Subcutaneous adipose tissue (tissue), 4 donors: ENCODE results near the gene STAC3. TPM values are rescaled to one million over a fixed set of nuclear protein-coding genes. Genes with fewer than 3 reads are reported as not detected.

ENCODE experiments used
- total RNA-seq, 4 donors: library from RNA; depleted of rRNA; stranded (reverse); fragments of >200 nt; gene quantifications; one replicate each; pipeline ENCODE4 v1.1.0, GENCODE V29; 2016
- TF ChIP-seq, protein P1 (sequence below): fragments of 450-650 bp; IDR thresholded peaks from one replicate; pipeline ENCODE4 v1.5.1; 2016; ENCODE audit warnings: low read depth, mild to moderate bottlenecking, control low read depth, antibody characterized with exemption, moderate library complexity

The STAC3 gene
- 1 to 10 TPM; 2.2 to 7.8 (median 3.7) TPM for total RNA-seq

DNA sequence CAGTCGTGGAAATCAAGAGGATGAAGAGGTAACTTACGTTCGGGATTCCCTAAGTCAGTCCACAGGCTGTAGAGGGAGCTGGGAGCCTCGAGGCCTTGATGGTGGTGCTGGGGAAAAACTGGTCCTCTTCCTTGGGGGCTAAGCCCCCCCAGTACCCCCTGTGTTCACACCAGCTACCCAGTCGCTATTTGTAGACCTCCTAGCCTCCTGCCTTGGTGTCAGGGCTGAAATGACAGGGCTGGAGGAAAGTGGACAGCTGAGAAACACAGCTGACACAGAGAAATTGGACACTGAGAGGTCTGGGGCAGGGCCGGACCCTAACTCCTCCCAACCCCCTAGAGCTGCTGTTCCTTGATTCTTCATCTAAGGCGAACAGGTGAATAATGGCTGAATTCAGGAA lies at the start of gene STAC3:
STAC3 (minus strand) TSS at position 232 of the 400 bp plus-strand sequence. CDS start 1,551 bp downstream, outside the sequence.
- TF ChIP-seq, protein P1, sequence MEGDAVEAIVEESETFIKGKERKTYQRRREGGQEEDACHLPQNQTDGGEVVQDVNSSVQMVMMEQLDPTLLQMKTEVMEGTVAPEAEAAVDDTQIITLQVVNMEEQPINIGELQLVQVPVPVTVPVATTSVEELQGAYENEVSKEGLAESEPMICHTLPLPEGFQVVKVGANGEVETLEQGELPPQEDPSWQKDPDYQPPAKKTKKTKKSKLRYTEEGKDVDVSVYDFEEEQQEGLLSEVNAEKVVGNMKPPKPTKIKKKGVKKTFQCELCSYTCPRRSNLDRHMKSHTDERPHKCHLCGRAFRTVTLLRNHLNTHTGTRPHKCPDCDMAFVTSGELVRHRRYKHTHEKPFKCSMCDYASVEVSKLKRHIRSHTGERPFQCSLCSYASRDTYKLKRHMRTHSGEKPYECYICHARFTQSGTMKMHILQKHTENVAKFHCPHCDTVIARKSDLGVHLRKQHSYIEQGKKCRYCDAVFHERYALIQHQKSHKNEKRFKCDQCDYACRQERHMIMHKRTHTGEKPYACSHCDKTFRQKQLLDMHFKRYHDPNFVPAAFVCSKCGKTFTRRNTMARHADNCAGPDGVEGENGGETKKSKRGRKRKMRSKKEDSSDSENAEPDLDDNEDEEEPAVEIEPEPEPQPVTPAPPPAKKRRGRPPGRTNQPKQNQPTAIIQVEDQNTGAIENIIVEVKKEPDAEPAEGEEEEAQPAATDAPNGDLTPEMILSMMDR = no peak

GRCh38 chr12:57299514-57300016 lies 48.6 kb upstream of the STAC3 start:
- TF ChIP-seq, protein P1 = no peak

DNA sequence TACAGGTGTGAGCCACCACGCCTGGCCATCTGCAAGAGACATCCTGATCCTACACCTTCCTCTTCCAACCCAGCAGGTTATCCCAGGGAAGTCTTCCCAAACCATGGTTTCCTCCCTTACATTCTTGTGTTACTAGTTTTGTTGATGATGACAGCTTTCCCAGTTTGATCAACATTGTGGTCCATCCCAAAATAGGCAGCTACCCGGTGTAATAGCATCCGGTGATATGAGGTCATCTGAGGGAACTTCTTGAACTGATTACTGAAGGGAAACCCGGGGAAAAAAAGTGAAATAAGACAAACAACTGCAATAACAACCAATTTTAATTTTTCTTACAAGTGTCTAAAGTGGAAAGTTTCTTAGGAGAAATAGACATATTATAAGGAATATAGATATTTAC lies 45.3 kb upstream of the STAC3 start:
- TF ChIP-seq, protein P1 = no peak

- TF ChIP-seq, protein P1 = no peak
Observed at GRCh38 chr12:57280211-57281062, 29.4 kb upstream of the STAC3 start.

- TF ChIP-seq, protein P1 = no peak
Observed at GRCh38 chr12:57278465-57279381, 27.7 kb upstream of the STAC3 start.

- TF ChIP-seq, protein P1 = no peak
Observed at GRCh38 chr12:57276935-57277563, 26.1 kb upstream of the STAC3 start.
